DMS79 treated with DMSO at 0.1 percent for 48 hours (cell line): ENCODE measurements around the gene B3GAT3.
"Not testable (repeated sequence)": the region's sequence is repeated elsewhere in the genome, so short reads cannot be mapped to it uniquely, and the experiment has no call there.

ENCODE experiments used
- DNase-seq: peaks from one replicate; lab custom pipeline; 2025; lab: John Stamatoyannopoulos, UW

B3GAT3 gene

DNA sequence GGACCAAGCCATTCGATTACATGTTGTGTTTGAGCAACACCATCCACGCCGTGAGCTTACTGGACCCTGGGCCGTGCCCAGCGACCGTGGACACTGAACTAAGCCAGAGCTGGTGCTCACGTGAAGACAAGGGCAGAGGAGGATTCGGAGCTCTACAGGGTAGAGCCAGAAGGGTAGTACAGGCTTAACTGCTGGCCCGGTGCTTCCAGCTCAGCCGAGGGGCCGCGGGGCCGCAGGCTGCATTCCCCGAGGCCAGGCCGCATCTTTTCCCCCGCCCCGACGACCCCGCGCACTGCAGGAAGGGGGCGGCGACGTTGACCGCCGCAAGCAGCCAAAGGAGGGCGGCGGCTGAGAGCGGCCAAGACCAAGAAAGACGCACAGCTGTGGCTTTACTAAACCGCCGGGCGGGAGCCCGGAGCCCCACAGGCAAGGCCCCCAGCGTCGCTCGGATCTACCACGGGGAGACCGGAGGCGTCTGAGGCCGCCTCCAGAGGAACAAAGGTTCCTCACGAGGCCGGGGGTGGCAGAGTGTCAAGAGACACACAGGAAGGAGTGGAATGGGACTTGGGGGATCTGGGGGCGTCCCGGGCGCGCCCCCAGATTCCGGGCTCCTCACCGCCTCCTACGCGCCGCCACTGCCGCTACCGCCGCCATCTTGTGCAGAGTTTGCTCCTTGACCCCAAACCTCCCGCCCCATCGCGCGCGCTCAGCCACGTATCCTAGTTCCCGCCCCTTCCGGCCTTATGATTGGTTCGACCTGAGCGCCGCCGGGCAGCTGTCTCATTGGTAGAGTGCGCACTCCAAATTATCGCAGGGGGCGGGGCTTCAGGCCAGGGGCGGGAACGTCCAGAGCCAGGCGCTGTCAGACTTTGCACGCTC is 24.4 kb upstream of the B3GAT3 start, which contains the start of gene GANAB:
Gene GANAB (minus strand): TSS at position 668 of the 879 bp plus-strand sequence. CDS start 14 bp downstream, at position 654.
- peak; percentile 96 for DNase-seq

DNA sequence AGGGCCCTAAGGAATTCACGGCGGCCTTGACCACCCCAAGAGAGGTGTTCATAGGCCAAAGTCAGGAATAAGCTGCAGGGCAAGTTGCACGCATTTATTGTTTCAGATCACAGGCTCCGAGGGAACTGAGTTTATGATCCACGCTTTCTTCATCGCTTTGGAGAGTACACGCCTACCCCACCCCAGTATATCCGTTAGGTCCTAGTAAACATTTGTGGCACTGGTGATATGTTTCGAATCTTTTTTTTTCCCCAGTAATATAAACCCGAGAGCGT is 23.8 kb upstream of the B3GAT3 start:
- DNase-seq = no peak

DNA sequence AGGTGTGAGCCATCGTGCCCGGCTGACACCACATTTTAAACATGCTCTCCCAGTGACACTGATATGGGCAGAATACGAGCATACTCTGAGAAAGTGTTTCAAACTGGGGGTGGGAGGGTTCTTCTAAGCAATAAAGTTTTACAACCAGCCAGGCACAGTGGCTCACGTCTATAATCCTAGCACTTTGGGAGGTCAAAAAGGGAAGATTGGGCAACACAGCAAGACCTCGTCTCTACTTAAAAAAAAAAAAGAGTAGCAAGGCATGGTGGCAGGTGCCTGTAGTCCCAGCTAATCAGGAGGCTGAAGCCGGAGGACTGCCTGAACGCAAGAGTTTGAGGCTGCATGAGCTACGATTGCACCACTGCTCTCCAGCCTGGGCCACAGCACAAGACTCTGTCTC is 22.4 kb upstream of the B3GAT3 start:
- DNase-seq = no peak

DNA sequence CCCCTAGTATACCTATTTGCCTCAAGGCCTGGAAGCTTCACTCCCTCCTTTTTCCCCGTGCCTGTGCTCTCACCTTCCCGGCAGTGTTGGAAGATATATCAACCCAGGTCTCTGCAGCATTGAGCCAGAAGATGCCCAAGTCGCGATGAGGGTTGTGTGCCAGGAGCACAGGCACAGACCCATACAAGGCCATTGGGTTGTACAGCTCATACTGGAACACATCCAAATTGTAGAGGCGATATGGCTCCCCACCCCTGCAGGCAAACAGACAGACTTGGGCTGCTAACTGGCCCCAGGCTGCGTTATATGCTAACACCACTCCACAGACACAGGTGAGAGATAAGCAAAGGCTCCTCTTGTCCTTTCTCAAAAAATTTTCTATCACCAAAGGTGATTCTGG is 10.7 kb upstream of the B3GAT3 start:
- no peak for DNase-seq

DNA sequence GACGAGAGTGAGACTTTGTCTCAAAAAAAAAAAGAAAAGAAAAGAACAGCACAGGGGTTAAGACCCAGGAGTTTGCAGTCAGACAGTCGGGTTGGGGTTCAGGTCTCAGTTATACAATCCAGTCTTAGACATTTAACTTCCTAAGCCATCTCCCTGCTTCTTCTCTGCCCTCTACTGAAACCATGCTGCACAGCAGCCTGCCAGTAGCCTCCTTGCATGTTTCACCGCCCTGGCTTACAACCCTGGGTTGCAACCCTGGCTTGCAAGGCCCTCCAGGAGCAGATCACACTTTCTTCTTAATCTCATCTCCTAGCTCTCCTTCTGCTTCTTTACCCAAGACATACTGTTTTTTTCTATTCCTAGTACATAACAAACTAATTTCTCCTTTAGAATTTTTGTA is 5.9 kb upstream of the B3GAT3 start:
- DNase-seq = no peak

DNA sequence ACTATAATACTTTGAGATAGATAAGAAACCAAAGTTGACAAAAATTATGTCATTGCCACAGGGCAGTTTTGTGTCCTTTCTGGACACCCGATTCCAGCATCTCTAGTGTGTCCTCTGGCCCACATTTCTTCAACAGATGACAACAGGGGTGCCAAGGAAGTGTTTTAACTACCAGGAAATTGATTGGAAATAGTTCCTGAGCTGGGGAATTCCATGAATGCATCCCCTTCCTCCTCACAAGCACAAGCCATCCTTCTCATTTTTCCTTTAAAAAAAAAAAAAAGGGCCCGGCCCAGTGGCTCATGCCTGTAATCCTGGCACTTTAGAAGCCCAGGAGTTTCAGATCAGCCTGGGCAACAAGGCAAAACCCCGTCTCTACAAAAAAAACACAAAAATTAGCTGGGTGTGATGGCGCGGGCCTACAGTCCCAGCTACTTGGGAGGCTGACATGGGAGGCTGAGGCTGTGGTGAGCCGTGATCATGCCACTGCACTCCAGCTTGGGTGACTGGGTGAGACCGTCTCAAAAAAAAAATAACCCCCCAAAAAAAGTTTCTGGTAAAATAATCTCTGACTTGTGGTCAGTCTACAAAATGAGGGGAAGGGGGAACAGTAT is 797 bp upstream of the B3GAT3 start:
- no peak for DNase-seq

DNA sequence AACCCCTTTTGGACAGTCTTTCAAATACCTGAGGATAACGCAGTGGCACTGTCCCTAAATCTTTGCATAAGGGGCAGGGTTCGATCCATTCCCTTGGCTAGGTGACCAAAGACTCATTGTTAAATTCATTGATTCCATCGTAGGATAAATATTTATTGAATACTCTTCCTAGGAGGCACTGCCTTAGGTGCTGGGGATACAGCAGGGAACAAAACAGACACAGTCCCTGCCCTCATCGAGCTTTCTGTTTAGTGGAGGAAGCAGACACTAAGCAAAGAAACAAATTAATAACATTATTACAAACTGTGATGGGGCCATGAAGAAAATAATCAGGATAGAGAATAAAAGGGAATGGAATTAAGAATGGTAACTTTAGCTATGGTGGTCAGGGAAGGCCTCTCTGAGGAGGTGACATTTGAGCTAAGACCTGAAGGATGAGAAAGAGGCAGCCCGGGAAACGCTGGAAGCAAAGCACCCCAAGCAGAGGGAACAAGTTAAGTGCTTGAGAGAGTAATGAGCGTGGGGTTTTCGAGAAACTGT is 689 bp downstream of the B3GAT3 start:
- DNase-seq = no peak

DNA sequence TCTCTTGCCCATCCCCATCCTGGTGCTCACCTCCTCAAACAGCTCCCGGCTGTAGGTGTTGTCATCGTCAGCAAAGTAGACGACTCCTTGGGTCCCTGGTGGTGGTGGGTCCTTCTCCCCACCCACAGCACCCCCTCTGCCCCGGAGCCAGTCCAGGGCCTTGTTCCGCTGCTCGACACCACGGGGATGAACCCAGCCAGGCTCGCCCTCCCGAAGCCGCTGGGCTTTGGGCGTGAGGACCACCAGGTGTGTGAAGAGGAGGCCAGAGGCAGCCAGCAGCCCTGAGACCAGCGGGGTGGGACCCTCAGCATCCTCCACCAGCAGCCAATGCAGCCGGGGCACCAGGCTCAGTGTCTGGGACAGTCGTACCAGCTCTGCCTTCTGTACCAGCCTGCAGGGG is 4.8 kb downstream of the B3GAT3 start:
- not testable (repeated sequence) for DNase-seq

DNA sequence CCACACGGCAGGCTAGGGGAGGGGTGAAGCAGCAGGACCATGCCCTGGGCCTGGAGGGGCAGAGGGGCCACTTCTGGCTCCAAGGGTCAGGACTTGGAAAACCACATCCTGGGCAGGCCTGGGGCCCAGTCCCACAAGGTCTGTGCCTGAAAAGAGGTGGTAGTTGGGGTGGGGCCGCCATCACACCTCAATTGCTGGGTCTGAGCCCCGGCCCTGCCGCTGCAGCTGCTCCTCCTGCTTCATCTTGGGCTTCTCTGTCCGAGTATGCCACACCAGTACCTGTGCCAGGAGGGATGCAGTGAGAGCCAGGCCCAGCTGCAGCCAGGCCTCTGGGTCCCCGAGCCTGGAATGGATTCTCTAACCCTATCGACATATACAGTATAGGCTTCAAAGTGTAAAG is 6.3 kb downstream of the B3GAT3 start:
- no peak for DNase-seq

DNA sequence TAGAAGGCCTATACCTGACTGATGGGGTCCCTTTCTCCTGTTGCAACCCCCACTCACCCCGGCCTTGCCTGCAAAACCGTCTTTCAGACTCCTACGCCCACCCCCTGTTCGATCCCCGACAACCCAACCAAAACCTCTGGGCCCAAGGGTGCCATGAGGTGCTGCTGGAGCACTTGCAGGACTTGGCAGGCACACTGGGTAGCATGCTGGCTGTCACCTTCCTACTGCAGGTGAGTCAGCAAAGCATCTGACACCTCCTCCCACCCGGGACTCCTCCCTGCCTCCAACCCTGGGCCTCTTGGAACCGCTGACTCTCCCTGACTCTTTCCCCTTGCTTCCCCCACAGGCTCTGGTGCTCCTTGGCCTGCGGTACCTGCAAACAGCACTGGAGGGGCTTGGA is 7.5 kb downstream of the B3GAT3 start:
- DNase-seq = no peak

DNA sequence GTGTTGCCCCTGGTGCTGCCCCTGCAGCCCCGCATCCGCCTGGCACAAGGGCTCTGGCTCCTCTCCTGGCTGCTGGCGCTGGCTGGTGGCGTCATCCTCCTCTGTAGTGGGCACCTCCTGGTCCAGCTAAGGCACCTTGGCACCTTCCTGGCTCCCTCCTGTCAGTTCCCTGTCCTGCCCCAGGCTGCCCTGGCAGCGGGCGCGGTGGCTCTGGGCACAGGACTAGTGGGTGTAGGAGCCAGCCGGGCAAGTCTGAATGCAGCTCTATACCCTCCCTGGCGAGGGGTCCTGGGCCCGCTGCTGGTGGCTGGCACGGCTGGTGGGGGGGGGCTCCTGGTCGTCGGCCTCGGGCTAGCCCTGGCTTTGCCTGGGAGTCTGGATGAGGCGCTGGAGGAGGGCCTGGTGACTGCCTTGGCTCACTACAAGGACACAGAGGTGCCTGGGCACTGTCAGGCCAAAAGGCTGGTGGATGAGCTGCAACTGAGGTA is 8.5 kb downstream of the B3GAT3 start:
- no peak for DNase-seq

DNA sequence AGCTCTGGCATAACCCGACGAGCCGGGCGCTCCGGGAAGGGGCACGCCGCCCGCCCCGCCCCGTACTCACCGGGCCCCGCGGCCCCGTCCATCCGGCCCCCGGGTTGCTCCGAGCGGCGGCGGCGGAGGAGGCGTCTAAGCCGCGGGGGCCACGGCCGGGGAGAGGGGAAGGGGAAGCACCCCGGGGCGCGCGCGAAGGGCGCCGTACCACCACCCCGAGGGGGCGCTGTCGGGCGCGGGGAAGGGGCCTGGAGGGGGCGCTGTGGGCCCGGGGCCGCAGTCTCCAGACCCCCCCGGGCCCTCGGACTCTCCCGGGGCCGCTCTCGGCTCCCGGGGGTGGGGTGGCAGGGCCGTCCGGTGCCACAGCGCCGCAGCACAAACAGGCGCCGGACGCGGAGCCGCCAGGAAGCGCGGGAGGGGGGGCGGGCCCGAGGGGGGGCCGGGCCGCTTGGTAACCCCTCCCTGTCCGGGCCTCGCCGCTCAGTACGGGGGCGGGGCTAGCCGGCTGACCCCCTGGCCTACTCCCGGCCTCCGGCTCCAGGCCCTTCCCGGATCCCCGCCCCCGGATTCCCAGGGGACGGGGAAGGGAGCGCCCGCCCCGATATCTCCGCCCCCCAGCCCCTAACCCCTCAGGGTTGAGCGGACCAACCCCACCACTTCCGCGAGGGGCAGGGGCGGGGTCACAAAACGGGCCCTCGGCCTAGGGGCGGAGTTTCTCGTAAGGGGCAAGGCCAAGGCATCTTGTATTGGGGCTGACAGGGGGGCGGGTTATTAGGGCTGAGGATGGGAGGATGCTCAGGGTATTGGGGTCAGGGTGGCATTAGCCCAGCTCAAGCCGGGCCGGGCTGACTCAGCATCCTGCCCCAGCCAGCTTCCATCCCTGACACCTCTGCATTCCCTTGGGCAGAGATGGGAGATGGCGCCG is 9.2 kb downstream of the B3GAT3 start, which contains the start of the genes EML3 and ROM1:
Gene EML3 (minus strand): TSS at position 410 of the 925 bp plus-strand sequence. CDS start 318 bp downstream, at position 92.
Gene ROM1 (plus strand): TSS at position 892 of the 925 bp plus-strand sequence. CDS start 25 bp downstream, at position 917.
- peak; percentile 64 for DNase-seq

DNA sequence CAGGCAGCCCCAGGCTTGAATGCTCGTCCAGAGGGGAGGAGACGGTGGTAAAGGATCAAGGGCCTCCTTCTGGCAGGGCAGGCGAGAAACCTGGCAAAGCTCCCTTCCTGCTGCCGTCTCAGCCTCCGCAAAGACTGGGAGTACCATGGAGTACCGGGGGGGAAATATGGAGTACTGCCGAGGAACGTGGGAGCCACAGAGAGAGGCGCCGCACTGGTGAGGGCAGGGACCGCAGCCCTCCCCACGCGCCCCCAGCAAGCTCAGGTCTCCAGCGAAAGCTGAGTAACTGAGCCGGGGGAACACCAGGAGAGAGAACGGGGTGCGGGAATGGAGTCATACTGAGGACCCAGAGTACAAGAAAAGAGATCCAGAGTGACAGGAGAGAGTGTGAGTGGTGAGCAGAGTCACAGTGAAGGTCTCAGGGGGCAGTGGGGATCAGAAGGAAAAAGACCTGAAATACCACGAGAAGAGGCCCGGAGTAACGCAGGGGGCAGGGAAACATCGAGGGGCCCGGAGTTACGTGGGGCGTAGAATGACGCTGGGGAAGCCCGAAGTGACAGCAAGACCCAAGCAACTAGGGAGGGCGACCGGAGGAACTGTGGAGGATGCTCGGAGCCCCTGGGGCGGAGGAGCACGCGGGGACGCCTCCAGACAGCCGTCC is 10.0 kb downstream of the B3GAT3 start:
- peak; percentile 72 for DNase-seq

DNA sequence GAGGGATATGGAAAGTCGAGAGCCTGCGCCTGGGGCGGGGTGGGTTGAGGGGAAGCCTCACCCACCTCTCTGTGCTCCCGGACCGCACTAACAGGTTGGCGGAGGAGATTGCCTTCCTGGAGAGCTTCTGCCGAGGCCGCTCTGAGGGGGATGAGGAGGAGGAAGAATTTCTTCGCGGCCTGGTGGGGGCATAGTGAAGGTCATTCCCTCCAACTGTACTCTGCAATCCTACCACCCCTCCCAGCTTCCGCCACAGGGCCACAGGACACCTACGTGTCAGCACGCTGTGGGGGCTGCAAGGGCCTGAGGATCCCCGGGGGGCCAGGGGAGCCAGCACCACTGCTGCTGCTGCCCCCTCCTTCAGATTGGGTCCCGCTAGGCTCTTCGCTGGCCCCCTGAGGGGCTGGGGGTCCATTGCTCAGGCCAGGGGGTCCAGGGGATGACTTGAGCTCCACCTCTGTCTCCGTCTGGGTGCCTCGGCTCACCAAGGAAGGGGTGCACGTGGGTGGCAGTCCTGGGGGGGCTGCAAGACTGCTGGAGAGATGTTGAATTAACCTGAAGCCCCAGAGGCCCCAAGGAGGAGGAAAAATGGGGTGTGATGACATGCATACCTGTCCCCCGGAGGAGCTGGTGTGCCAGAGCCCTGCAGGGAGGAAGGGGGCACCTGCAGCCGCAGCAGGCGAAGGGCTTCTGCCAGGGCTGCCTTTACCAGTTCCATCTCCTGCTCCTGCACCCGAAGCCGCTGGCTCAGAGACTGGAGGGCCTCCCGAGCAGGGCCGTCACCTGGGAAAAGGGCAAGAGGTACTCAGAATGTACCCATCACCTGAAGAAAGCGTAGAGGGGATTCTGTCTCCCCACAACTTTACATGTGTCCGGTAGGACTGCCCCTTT is 10.7 kb downstream of the B3GAT3 start:
- DNase-seq = no peak

DNA sequence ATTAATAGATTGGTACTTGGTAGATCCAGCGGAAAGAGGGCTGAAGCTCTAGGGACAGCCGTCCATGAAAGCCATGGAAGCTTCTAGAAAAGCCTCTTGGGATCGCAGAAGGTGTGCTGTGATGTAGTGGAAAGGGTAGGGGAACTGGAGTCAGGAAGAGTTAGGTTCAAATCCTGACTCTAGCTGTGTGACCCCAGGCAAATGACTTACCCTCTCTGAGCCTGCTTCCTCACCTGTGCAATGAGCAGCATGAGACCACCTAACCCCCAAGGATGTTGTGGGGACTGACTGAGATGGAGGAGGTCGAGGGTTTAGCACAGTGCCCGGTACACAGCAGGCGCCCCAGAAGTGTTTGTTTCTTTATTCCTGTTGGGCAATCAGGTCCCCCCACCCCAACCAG is 11.4 kb downstream of the B3GAT3 start:
- no peak for DNase-seq

DNA sequence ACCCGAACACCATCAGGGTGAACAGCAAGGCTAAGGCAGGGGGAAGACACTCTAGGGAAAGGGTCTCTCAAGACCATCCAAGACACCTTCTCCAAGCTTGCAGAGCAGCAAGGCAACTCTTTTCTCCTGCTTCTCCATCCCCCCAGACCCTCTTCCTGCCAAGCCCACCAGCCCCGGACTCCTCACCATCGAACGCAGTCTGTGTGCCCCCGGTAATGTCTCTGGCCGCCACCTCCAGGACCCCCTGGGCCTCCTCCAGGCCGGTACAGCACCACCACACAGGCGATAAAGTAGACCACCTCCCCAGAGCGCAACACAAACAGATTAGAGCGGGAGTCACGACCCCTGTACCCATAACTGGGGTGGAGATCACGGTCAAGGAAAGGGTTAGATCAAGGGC is 13.0 kb downstream of the B3GAT3 start:
- DNase-seq = no peak

DNA sequence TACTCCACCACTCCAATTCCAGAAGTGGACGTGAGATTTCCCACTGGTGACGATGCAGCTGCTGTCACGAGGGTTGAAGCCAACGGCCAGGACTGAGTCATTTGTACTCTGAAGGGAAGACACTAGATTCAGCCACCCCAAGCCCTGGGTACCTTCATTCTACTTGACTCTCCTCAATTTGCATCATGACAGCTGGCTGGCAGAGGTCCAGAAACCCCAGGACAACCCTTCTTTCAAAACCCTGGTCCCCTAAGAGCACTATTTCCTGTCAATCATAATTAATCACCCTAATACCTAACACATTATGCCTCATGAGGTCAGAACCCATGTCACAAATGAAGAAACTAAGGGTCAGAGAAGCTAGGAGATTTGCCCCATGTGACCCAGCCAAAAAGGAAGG is 14.1 kb downstream of the B3GAT3 start:
- DNase-seq = no peak

DNA sequence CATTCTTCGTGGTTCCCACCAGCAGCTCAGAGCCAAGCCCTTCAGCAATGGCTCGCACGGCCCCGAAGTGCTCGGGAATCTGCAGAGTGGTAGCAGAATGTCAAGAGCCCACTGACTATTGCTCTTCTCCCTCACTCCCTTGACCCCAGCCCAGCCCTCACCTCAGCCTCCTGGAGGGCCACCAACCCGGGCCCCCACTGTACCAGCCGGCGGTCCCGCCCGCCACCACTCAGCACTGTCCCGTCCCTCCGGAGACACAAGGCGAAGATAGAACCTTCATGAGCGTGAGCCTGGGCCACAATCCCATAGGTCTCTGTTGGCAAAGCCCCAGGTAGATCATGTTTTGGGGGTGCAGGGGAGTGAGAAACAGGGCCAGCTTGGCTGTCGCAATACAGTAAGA is 15.9 kb downstream of the B3GAT3 start:
- no peak for DNase-seq

DNA sequence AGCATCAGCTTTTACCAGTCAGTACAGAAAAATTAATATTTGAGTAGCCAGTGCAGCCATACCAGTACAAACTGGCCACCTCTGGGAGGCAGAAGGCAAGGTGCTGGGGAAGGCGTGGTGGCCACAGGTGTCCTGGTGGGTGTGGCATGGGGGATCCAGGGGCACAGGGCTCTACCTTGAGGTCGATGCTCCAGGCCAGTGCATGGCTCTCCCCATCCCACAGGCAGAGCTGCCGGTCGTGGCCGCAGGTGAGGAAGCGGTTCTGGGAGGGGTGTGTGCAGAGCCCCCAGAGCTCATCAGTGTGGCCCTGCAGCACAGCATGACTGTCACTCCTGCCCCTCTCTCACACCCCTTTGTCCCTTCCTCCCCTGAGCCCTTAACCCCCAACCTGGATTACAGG is 16.3 kb downstream of the B3GAT3 start:
- no peak for DNase-seq

DNA sequence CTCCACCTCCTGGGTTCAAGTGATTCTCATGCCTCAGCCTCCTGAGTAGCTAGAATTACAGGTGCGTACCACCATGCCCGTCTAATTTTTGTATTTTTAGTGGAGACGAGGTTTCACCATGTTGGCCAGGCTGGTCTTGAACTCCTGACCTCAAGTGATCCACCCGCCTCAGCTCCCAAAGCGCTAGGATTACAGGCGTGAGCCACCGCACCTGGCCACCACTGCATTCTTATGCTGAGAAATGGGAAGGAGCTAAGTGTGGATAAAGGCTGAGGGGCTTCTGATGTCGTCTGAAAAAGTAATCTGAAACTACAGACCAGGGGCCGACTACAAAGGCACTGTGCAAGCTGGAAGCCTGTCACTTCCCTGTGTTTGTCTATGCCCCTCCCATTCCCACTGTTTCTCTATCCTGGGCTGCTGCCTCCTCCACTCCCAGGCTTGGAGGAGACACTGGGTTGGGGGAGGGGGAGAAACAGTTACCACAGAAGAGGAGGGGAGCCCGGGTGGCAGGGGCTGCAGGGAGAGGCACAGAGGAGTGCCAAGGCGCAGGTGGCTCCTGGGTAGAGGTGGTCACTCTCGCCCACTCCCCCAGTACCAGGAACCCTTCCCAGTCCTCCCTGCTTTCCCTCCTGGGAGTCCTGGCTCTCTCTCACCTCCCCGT is 17.2 kb downstream of the B3GAT3 start:
- DNase-seq = no peak
